C4-2B (cell line): Measurements from ENCODE around the gene PTRH1.

Source experiments
- H3K27ac ChIP-seq: fragments of 450-650 bp; 2 replicates; pipeline ENCODE4 v1.5.1; 2017
- CTCF ChIP-seq: fragments of 450-650 bp; conservative IDR thresholded peaks from 2 replicates; pipeline ENCODE4 v1.5.1; 2017; ENCODE audit warnings: mild to moderate bottlenecking

PTRH1 gene

DNA sequence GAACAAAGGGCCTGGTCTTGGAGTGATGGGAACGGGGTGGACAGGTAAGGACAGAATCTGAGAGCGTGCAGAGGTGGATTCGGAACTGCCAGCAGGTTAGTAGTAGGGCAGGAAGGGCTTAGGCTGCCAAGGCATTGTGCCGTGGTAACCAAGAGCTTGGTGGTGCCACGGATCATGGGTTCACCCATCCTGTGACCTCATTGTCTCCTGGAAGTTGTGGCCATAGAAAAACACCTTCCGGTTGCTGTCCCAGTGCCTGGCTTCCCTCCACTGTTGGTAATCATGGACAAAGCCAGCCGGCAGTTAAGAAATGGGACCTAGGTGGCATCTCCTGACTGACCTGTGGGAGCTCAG, 51.2 kb downstream of the PTRH1 start:
- no peak for TF ChIP-seq CTCF
- H3K27ac ChIP-seq = no peak overlapping the region
